HG03432 (cell line): Measurements from ENCODE around the gene SPATA13.

ENCODE experiments used
- ATAC-seq: cut with Tn5 transposase; IDR thresholded peaks from one replicate; pipeline ENCODE4 v1.9.1; 2021; ENCODE audit warnings: mild to moderate bottlenecking, moderate library complexity; ENCODE audit not compliant: unreplicated experiment

The SPATA13 gene

GRCh38 chr13:24165746-24166145, 5.2 kb downstream of the SPATA13 start:
- no peak for ATAC-seq

- ATAC-seq, result no peak
These were observed 6.0 kb downstream of the SPATA13 start for GRCh38 chr13:24166561-24166960.

GRCh38 chr13:24167666-24168391, 7.3 kb downstream of the SPATA13 start:
- no peak for ATAC-seq

- ATAC-seq, result no peak
These were observed 7.9 kb downstream of the SPATA13 start for GRCh38 chr13:24168392-24168750.

GRCh38 chr13:24168979-24169378, 8.5 kb downstream of the SPATA13 start:
- ATAC-seq, result no peak

GRCh38 chr13:24172071-24172470, 11.6 kb downstream of the SPATA13 start:
- ATAC-seq, result no peak

GRCh38 chr13:24173795-24174194, 13.3 kb downstream of the SPATA13 start:
- ATAC-seq, result no peak

- no peak for ATAC-seq
These were observed 15.3 kb downstream of the SPATA13 start for GRCh38 chr13:24175847-24176246.

- no peak for ATAC-seq
These were observed 16.0 kb downstream of the SPATA13 start for GRCh38 chr13:24176351-24177101.

- ATAC-seq, result no peak
These were observed 18.4 kb downstream of the SPATA13 start for GRCh38 chr13:24178847-24179485.

GRCh38 chr13:24179486-24179850, 18.9 kb downstream of the SPATA13 start:
- ATAC-seq, result no peak

- ATAC-seq, result no peak
These were observed 20.3 kb downstream of the SPATA13 start for GRCh38 chr13:24180750-24181377.

- ATAC-seq, result no peak
These were observed 21.6 kb downstream of the SPATA13 start for GRCh38 chr13:24181991-24182702.

GRCh38 chr13:24182703-24183081, 22.2 kb downstream of the SPATA13 start:
- ATAC-seq, result no peak

- ATAC-seq, result no peak
These were observed 23.2 kb downstream of the SPATA13 start for GRCh38 chr13:24183741-24184182.

GRCh38 chr13:24184265-24184841, 23.8 kb downstream of the SPATA13 start:
- ATAC-seq, result no peak

GRCh38 chr13:24184882-24185281, 24.4 kb downstream of the SPATA13 start:
- ATAC-seq, result no peak

- ATAC-seq, result no peak
These were observed 25.2 kb downstream of the SPATA13 start for GRCh38 chr13:24185591-24186232.

GRCh38 chr13:24187185-24187584, 26.7 kb downstream of the SPATA13 start:
- ATAC-seq, result no peak
